WTC11 (cell line): ENCODE data around the gene SH3D19.

Source experiments
- MXD4 ChIP-seq: fragments of 250-450 bp; sonication (Bioruptor Pico); IDR thresholded peaks from 2 replicates; pipeline ENCODE4 v1.8.0; 2021; ENCODE audit warnings: mild to moderate bottlenecking, moderate library complexity, borderline replicate concordance
- TF ChIP-seq, protein P1 (sequence below): sonication (generic); formaldehyde crosslinking; IDR thresholded peaks from 2 replicates; pipeline ENCODE4 v1.8.1; 2023; ENCODE audit warnings: mild to moderate bottlenecking, missing genetic modification reagents, moderate library complexity
- TF ChIP-seq, protein P2 (sequence below): fragments of 200-600 bp; IDR thresholded peaks from 2 replicates; pipeline ENCODE4 v1.8.0; 2022; ENCODE audit warnings: antibody characterized with exemption

DNA sequence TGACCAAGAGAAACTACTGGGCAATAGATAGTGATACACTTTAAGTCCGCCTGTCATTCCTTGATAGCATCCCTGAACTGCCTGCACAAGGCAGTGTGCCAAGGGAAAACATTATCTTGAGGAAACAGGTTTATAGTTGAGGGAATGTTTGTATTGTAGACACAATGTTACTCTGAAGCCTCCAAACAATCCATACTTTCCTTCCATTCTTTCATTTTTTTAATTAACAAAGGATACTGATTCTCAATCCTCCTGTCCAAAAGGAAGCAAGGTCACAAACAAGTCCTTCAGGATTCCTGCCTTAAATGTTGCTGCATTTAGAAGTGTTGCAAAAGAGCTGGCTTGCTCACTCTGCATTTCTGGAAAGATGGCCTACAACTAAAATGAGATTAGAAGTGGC, 110.1 kb downstream of the SH3D19 start:
- TF ChIP-seq, protein P1, sequence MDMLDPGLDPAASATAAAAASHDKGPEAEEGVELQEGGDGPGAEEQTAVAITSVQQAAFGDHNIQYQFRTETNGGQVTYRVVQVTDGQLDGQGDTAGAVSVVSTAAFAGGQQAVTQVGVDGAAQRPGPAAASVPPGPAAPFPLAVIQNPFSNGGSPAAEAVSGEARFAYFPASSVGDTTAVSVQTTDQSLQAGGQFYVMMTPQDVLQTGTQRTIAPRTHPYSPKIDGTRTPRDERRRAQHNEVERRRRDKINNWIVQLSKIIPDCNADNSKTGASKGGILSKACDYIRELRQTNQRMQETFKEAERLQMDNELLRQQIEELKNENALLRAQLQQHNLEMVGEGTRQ (CRISPR knock-in tag): no peak
- TF ChIP-seq MXD4 (CRISPR knock-in tag): no peak
- TF ChIP-seq, protein P2, sequence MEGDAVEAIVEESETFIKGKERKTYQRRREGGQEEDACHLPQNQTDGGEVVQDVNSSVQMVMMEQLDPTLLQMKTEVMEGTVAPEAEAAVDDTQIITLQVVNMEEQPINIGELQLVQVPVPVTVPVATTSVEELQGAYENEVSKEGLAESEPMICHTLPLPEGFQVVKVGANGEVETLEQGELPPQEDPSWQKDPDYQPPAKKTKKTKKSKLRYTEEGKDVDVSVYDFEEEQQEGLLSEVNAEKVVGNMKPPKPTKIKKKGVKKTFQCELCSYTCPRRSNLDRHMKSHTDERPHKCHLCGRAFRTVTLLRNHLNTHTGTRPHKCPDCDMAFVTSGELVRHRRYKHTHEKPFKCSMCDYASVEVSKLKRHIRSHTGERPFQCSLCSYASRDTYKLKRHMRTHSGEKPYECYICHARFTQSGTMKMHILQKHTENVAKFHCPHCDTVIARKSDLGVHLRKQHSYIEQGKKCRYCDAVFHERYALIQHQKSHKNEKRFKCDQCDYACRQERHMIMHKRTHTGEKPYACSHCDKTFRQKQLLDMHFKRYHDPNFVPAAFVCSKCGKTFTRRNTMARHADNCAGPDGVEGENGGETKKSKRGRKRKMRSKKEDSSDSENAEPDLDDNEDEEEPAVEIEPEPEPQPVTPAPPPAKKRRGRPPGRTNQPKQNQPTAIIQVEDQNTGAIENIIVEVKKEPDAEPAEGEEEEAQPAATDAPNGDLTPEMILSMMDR: no peak
